ENCODE results near the gene HIP1R.
"Not testable (repeated sequence)": the region's sequence is repeated elsewhere in the genome, so short reads cannot be mapped to it uniquely, and the experiment has no call there.

The HIP1R gene

DNA sequence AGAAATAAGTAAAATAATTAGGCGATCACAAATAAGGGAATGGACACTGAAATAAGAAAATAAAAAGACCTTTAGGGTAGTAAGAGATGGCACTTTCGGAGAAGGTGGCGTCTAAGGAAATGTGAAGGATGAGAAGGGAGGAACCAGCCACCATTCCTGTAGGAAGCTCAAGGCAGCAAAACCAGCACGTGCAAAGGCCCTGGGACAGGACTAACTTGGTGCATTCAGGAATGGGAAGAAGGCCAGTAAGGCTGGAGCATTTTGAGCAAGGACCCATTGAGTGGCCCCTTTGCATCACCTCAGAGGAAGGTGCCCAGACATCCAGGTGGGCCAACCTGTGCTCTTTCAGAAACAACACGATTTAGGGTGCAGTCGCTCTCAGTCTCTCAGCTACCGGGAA, 61.4 kb downstream of the HIP1R start:
- no peak for DNase-seq

DNA sequence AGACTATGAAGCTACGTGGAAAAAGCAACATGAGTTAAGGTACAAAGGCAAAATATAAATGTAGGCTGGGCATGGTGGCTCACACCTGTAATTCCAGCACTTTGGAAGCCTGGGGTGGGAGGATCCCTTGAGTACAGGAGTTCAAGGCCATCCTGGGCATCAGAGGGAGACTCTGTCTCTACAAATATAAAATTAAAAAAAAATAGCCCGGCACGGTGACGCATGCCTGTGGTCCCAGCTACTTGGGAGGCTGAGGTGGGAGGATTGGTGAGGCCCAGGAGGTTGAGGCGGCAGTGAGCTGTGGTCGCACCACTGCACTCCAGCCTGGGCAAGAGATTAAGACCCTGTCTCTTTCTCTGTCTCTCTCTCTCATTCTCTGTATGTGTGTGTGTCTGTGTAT, 64.6 kb downstream of the HIP1R start:
- no peak for DNase-seq

DNA sequence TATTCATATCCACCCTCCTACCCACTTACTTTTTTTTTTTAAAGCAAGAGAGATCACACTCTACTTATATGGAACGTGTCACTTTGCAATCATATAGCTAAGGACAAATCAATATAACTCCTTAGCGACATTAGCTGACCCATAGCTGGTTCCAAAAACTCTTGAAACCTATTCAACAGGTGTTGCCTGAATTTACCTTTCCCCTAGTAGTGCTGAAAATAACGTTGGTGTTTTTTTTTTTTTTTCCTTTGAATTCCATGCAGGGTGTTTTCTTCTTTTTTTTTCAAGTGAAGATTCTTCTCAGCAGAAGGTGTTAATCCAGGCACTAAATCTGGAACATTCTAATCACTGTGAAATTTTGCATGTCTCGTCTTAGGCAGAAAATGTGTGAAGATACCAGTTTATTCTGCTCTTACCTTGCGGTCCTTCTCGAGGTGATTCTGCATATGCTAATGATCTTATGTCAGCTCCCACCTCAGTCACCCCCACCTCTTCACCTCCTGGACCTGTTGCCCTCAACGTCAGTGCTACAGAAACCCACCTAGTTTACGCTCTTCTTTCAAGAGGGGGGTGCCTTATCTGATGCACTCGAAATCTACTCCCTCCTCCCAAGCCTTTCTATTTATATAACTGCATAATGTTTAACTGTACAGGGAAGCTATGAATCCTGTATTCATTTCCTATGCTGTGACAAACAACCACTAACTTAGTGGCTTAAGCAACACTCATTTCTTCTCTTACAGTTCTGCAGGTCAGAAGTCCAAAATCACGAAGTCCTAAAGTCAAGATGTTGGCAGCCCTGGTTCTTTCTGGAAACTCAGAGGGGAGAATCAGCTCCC, 67.8 kb downstream of the HIP1R start:
- no peak for DNase-seq

DNA sequence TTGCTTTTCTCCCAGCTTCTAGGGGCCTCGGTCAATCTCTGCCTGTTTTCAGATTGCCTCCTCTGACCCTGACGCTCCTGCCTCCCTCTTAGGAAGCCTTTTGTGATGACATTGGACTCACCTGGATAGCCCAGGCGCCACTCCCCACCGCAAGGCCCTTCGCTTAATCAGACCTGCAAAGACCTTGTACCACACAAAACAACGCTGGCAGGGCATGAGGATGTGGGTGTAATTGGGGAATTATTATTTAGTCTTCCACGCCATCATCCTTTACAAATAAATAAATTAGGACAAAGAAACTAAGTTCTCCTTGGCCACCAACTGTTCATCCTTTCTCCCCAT, 68.4 kb downstream of the HIP1R start:
- no peak for DNase-seq

DNA sequence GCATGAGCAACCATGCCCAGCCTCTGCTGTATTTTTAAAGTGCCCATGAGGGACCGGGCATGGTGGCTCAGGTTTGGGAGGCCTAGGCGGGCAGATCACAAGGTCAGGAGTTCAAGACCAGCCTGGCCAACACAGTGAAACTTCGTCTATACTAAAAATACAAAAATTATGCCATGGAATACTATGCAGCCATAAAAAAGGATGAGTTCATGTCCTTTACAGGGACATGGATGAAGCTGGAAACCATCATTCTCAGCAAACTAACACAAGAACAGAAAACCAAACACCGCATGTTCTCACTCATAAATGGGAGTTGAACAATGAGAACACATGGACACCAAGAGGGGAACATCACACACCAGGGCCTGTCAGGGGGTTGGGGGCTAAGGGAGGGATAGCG, 70.0 kb downstream of the HIP1R start:
- not testable (repeated sequence) for DNase-seq

DNA sequence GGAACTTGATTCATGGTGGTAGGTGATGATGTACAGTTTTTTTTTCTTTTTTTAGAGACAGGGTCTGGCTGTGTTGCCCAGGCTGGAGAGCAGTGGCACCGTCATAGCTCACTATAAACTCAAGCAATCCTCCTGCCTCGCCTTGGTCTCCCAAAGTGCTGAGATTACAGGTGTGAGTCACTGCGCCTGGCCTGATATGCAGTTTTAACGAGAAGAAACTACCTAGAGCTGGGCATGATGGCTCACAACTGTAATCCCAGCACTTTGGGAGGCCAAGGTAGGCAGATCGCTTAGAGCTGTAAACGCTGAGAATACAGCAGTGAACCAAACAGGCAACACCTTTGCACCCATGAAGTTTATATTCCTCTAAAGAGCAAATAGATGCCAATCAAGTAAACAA, 73.7 kb downstream of the HIP1R start:
- no peak for DNase-seq

DNA sequence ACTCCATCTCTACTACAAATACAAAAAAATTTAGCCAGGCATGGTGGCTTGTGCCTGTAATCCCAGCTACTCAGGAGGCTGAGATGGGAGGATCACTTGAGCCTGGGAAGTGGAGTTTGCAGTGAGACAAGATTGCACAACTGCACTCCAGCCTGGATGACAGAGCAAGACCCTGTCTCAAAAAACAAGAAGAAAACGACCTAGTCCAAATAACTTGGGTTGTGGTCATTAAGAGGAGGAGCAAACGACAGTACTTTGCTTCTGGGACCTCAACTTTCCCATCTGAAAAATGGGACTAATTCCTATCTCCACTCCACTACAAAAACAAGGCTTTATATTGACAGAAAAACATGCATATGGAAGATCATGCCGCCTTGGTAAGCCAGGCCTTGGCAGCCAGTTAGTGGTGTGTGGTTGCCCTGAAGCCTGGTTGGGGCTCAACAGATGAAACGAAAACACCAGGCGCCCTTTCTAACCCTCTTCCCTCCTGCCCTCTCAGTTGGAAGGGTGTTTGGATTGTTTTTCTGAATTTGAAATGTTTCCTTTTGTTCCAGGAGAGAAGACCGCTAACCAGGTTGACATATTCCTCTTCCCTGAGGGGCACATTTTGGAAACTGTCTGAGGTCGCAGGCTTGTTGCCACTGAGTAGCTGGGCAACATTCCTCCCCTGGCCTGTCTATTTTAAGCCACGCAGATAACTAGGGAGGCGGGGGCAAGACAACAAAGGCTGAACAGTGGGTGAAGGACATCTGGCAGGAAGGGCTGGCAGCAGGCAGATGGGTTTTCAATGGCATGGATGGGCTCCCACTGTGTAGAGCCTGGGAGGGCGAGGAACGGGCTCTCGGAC, 74.4 kb downstream of the HIP1R start:
- no peak for DNase-seq
